ENCODE data around the gene VPS35L.
"Not testable (repeated sequence)": the region's sequence is repeated elsewhere in the genome, so short reads cannot be mapped to it uniquely, and the experiment has no call there.

Gene VPS35L

DNA sequence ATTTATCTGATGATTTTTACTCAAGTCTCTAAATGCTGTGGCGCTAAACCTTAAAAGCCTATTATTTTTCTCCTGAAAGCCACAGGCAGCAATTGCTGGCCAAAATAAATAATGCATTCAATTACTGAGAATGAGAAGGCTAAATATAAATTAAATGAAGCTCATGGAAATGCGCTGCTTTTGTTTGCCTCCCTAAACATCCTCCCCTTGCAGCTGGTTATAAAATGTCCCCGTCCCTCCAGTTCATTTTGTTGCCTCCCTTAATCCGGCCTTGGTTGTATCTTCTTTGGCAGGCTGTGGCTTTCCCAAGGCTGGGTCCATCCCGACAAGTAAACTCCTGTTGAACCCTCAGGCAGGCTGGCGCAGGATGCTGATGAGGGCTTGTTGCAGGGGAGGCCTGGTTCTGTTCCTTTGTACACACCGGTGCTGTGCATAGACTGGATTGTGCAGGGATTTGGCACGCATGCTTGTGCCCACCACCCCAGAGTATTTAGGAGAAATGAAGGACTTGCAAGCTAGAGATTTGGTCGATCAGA is 99.8 kb downstream of the VPS35L start:
- DNase-seq (ENCODE audit: low read depth): no peak

- DNase-seq (ENCODE audit: low read depth): no peak
Observed at GRCh38 chr16:19657831-19658230, 102.3 kb downstream of the VPS35L start.

DNA sequence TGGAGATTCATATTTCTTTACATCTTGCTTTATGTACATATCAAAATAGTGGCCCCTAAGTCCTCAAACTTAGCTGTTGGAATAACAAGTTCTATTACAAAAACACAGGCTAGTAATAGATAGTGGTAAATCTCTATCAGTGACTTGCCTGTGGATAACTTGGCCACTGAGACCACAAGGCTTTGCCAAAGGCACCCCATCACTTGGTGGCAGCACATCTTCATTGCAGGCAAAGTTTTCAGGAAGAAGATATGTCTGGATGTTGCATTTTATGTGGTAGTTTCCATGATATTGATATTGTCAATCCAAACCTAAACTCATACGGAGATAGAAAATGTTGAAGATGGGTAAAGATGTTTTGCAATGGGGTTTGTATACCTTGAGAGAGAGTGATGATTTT is 104.1 kb downstream of the VPS35L start:
- DNase-seq (ENCODE audit: low read depth): no peak

GRCh38 chr16:19660432-19660831 is 104.9 kb downstream of the VPS35L start:
- no peak for DNase-seq (ENCODE audit: low read depth)

GRCh38 chr16:19662351-19662750 is 106.8 kb downstream of the VPS35L start:
- no peak for DNase-seq (ENCODE audit: low read depth)

GRCh38 chr16:19664166-19664565 is 108.7 kb downstream of the VPS35L start:
- DNase-seq (ENCODE audit: low read depth): no peak

GRCh38 chr16:19665313-19665712 is 109.8 kb downstream of the VPS35L start:
- DNase-seq (ENCODE audit: low read depth): not testable (repeated sequence)

DNA sequence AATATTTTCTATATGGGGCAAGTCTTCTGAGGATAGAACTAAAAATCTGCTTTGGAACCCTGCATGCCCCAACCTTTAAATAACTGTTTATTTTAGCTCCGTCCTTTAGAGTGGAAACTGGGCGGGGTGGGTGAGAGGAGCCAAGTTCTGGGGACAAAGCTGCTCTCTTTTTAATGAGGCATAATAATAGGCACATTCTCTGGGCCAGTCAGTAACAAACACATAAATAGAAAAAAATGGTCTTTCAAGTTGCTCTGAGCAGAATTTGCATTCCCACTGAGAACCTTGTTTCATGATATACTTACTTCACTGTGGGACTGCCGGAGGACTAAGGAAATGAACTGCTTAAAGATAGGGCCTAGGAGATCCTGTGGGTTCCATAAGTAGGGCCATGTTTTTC is 111.0 kb downstream of the VPS35L start:
- DNase-seq (ENCODE audit: low read depth): no peak

DNA sequence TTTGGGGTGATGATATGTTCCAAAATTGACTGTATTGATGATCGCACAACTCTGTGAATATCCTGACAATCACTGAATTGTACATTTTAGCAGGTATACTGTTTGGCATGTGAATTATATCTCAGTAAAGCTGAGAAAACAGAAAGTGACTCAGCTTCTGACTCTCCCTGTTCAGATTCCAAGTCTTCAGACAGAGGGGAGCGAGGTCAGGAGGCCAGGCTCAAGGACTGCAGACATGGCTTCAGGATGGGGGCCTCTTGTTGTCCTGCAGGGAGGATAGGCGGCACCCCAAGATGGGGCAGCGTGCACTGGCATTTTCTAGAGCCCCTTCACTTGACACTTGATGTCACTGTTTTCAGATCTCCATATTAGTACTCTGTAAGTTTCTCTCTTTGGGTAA is 116.9 kb downstream of the VPS35L start:
- DNase-seq (ENCODE audit: low read depth): no peak

GRCh38 chr16:19674485-19674884 is 119.0 kb downstream of the VPS35L start:
- DNase-seq (ENCODE audit: low read depth): no peak

DNA sequence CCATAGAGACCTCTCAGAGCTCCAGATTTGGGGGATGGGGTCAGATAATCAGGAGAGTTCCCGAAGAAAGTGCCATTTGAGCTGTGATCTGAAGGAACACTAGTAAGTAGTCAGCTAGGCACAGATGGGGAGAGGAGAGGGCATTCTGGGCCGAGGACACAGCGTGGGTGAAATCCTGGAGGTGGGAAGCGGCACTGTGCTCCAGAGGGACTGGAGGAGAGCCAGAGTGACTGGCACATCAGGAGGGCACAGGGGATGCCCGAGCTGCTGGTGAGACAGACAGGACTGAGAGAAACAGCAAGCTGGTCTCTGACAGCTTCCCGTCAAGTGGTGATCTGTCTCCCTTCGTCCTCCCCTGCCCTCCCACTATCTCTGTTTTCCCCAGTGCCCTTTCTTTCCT is 121.9 kb downstream of the VPS35L start:
- no peak for DNase-seq (ENCODE audit: low read depth)

- no peak for DNase-seq (ENCODE audit: low read depth)
Observed at GRCh38 chr16:19678804-19679203, 123.3 kb downstream of the VPS35L start.

GRCh38 chr16:19679281-19679680 is 123.8 kb downstream of the VPS35L start:
- DNase-seq (ENCODE audit: low read depth): not testable (repeated sequence)

- no peak for DNase-seq (ENCODE audit: low read depth)
Observed at GRCh38 chr16:19680881-19681340, 125.4 kb downstream of the VPS35L start.

DNA sequence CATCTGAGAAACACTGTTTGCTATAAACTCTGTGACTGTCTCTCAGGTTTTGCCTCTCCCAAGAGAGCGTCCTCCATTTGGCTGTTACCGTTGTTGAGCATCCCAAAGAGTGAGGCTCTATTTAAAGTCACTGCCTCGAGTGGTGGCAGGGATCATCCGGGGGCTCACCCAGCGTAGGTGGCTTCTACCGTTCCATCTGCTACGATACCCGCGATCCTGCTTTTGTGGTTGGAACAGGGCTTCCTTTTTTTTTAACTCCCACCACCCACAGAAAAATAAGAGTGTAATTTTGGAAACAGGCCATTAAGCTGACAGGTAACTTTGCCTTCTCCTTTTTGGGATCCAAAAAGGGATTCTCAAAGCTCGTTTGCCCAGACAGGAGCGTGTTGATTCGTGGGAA is 126.1 kb downstream of the VPS35L start:
- no peak for DNase-seq (ENCODE audit: low read depth)

- no peak for DNase-seq (ENCODE audit: low read depth)
Observed at GRCh38 chr16:19683453-19684236, 128.1 kb downstream of the VPS35L start.

- no peak for DNase-seq (ENCODE audit: low read depth)
Observed at GRCh38 chr16:19685176-19685575, 129.7 kb downstream of the VPS35L start.

DNA sequence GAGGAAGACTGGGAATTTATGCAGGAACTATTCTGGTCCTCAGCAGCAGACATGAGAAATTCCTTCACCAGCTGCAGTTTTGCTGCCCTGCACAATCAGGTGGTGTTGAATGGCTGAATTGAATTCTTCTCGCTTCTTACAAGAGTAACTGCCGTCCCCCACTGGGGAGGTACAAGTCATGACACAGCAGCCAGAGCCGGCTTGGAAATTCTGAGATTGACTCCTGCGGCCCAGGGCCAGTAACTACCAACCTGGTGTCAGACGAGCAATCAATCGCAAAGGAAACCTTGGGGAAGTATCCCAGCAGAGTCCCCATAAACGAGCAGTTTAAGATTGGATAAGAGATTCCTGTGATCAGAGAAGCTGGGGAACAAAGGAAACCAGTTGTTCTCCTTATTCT is 131.8 kb downstream of the VPS35L start:
- no peak for DNase-seq (ENCODE audit: low read depth)

- no peak for DNase-seq (ENCODE audit: low read depth)
Observed at GRCh38 chr16:19688396-19689024, 133.0 kb downstream of the VPS35L start.

DNA sequence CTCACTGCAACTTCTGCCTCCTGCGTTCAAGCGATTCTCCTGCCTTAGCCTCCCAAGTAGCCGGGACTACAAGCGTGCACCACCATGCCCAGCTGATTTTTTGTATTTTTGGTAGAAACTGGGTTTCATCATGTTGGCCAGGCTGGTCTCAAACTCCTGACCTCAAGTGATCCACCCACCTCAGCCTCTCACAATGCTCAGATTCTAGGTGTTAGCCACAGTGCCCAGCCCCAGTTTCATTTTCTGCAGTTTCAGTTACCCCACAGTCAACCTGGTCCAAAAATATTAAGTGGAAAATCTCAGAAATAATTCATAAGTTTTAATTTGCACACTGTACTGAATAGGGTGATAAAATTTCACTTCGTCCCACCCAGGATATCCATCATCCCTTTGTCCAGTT is 133.8 kb downstream of the VPS35L start:
- DNase-seq (ENCODE audit: low read depth): no peak

GRCh38 chr16:19690196-19690595 is 134.7 kb downstream of the VPS35L start:
- no peak for DNase-seq (ENCODE audit: low read depth)

GRCh38 chr16:19691161-19691711 is 135.7 kb downstream of the VPS35L start:
- no peak for DNase-seq (ENCODE audit: low read depth)

GRCh38 chr16:19694989-19695388 is 139.5 kb downstream of the VPS35L start:
- DNase-seq (ENCODE audit: low read depth): no peak

All from stromal cell of bone marrow (primary cell).